H9 (cell line): Measurements from ENCODE around the gene ASPRV1. TPM values are rescaled to one million over a fixed set of nuclear protein-coding genes. Genes with fewer than 3 reads are reported as not detected.
"Not testable (repeated sequence)": the region's sequence is repeated elsewhere in the genome, so short reads cannot be mapped to it uniquely, and the experiment has no call there.

Source experiments
- DNase-seq: peaks from one replicate; pipeline ENCODE4 v3.0.0-alpha.2; 2017
- H2AFZ ChIP-seq: one replicate; pipeline ENCODE4 v1.6.1; 2013; ENCODE audit warnings: mild to moderate bottlenecking, low read length, control low read depth, moderate library complexity
- H2AK5ac ChIP-seq: 2 replicates; pipeline ENCODE4 v1.6.1; 2013; ENCODE audit warnings: low read length, control low read depth, mixed read lengths; ENCODE audit not compliant: insufficient read length
- H2BK120ac ChIP-seq: one replicate; pipeline ENCODE4 v1.6.1; 2013; ENCODE audit warnings: low read depth, mild to moderate bottlenecking, low read length, control low read depth, inconsistent platforms; ENCODE audit not compliant: poor library complexity, severe bottlenecking
- H2BK12ac ChIP-seq: 2 replicates; pipeline ENCODE4 v1.6.1; 2013; ENCODE audit warnings: low read length, control low read depth, mixed read lengths, low read depth; ENCODE audit not compliant: insufficient read length
- H2BK15ac ChIP-seq: 2 replicates; pipeline ENCODE4 v1.6.1; 2013; ENCODE audit warnings: low read depth, low read length, control low read depth
- H2BK20ac ChIP-seq: one replicate; pipeline ENCODE4 v1.6.1; 2013; ENCODE audit warnings: low read depth, mild to moderate bottlenecking, low read length, control low read depth, inconsistent platforms; ENCODE audit not compliant: poor library complexity, severe bottlenecking
- H2BK5ac ChIP-seq: 2 replicates; pipeline ENCODE4 v1.6.1; 2013; ENCODE audit warnings: low read length, control low read depth, mixed read lengths; ENCODE audit not compliant: insufficient read length
- H3K14ac ChIP-seq: 2 replicates; pipeline ENCODE4 v1.6.1; 2013; ENCODE audit warnings: low read length, control low read depth; ENCODE audit not compliant: insufficient read depth
- H3K18ac ChIP-seq: 2 replicates; pipeline ENCODE4 v1.6.1; 2013; ENCODE audit warnings: low read depth, mild to moderate bottlenecking, mixed read lengths, low read length, control low read depth; ENCODE audit not compliant: insufficient read length
- H3K23ac ChIP-seq: 2 replicates; pipeline ENCODE4 v1.6.1; 2013; ENCODE audit warnings: low read length, control low read depth, mixed read lengths, low read depth; ENCODE audit not compliant: insufficient read length
- H3K23me2 ChIP-seq: 2 replicates; pipeline ENCODE4 v1.6.1; 2013; ENCODE audit warnings: low read depth, mild to moderate bottlenecking, mixed read lengths, low read length, control low read depth; ENCODE audit not compliant: insufficient read length, poor library complexity, severe bottlenecking
- H3K27ac ChIP-seq: 2 replicates; pipeline ENCODE4 v1.5.1; 2013; ENCODE audit warnings: low read length, control low read depth, mixed read lengths, low read depth; ENCODE audit not compliant: insufficient read length
- H3K27me3 ChIP-seq: 2 replicates; pipeline ENCODE4 v1.6.1; 2013; ENCODE audit warnings: low read length, control low read depth, inconsistent platforms; ENCODE audit not compliant: insufficient read depth
- H3K4ac ChIP-seq: 2 replicates; pipeline ENCODE4 v1.6.1; 2013; ENCODE audit warnings: low read depth, mild to moderate bottlenecking, control low read depth, inconsistent platforms, low read length, moderate library complexity
- H3K4me1 ChIP-seq: 2 replicates; pipeline ENCODE4 v1.6.1; 2013; ENCODE audit warnings: low read length, control low read depth, inconsistent platforms; ENCODE audit not compliant: insufficient read depth
- H3K4me2 ChIP-seq: 2 replicates; pipeline ENCODE4 v1.6.1; 2013; ENCODE audit warnings: low read length, control low read depth, mixed read lengths; ENCODE audit not compliant: insufficient read length, insufficient read depth
- H3K56ac ChIP-seq: 2 replicates; pipeline ENCODE4 v1.6.1; 2013; ENCODE audit warnings: low read depth, mild to moderate bottlenecking, mixed read lengths, low read length, control low read depth; ENCODE audit not compliant: insufficient read length
- H3K79me1 ChIP-seq: 2 replicates; pipeline ENCODE4 v1.6.1; 2013; ENCODE audit warnings: low read depth, mild to moderate bottlenecking, moderate library complexity, low read length, control low read depth, inconsistent platforms; ENCODE audit not compliant: insufficient read depth, poor library complexity, severe bottlenecking
- H3K79me2 ChIP-seq: 2 replicates; pipeline ENCODE4 v1.6.1; 2013; ENCODE audit warnings: low read length, control low read depth, inconsistent platforms; ENCODE audit not compliant: insufficient read depth
- H3K9ac ChIP-seq: 2 replicates; pipeline ENCODE4 v1.6.1; 2013; ENCODE audit warnings: low read length, control low read depth, mixed read lengths; ENCODE audit not compliant: insufficient read length; ENCODE audit errors: extremely low read depth
- H3K9me3 ChIP-seq: one replicate; pipeline ENCODE4 v1.6.1; 2013; ENCODE audit warnings: low read depth, low read length, inconsistent platforms; ENCODE audit not compliant: control insufficient read depth
- H3T11ph ChIP-seq: one replicate; pipeline ENCODE4 v1.6.1; 2013; ENCODE audit warnings: mild to moderate bottlenecking, low read length, control low read depth, inconsistent platforms
- H4K20me1 ChIP-seq: one replicate; pipeline ENCODE4 v1.6.1; 2013; ENCODE audit not compliant: control insufficient read depth, insufficient read length, insufficient read depth
- H4K5ac ChIP-seq: 2 replicates; pipeline ENCODE4 v1.6.1; 2013; ENCODE audit warnings: low read depth, mild to moderate bottlenecking, mixed read lengths, low read length, control low read depth; ENCODE audit not compliant: insufficient read length
- H4K8ac ChIP-seq: replicated peaks from 2 replicates; pipeline ENCODE4 v1.6.1; 2013; ENCODE audit warnings: low read length, control low read depth, mixed read lengths, low read depth; ENCODE audit not compliant: insufficient read length
- H4K91ac ChIP-seq: 2 replicates; pipeline ENCODE4 v1.6.1; 2013; ENCODE audit warnings: low read depth, mild to moderate bottlenecking, moderate library complexity, mixed read lengths, low read length, control low read depth; ENCODE audit not compliant: insufficient read length
- H3K27ac Mint-ChIP-seq, 3 experiments: 2 replicates in 2 of 3; 3 replicates in 1 of 3; pipeline ENCODE4 v1.8.0; 2020 to 2021; ENCODE audit warnings: mixed read lengths in 3 of 3, mild to moderate bottlenecking in 1 of 3, moderate library complexity in 1 of 3
- H3K27me3 Mint-ChIP-seq: 2 replicates; pipeline ENCODE4 v1.8.0; 2021; ENCODE audit warnings: low read depth, mild to moderate bottlenecking, moderate library complexity, mixed read lengths
- H3K36me3 Mint-ChIP-seq, 3 experiments: 2 replicates in 2 of 3; 3 replicates in 1 of 3; pipeline ENCODE4 v1.8.0; 2020 to 2021; ENCODE audit warnings: low read depth in 3 of 3, mixed read lengths in 3 of 3; ENCODE audit not compliant: insufficient read depth in 1 of 3
- H3K4me1 Mint-ChIP-seq, 2 experiments: 2 replicates each; pipeline ENCODE4 v1.8.0; 2020; ENCODE audit warnings: mixed read lengths in 2 of 2
- H3K4me3 Mint-ChIP-seq, 2 experiments: 2 replicates in 1 of 2; 3 replicates in 1 of 2; pipeline ENCODE4 v1.8.0; 2020 to 2021; ENCODE audit warnings: mild to moderate bottlenecking in 2 of 2, mixed read lengths in 2 of 2, moderate library complexity in 1 of 2
- H3K9me3 Mint-ChIP-seq, 2 experiments: 2 replicates in 1 of 2; 3 replicates in 1 of 2; pipeline ENCODE4 v1.8.0; 2020; ENCODE audit warnings: mild to moderate bottlenecking in 2 of 2, mixed read lengths in 2 of 2, moderate library complexity in 1 of 2
- CTCF ChIP-seq: fragments of 200-600 bp; sonication (generic); conservative IDR thresholded peaks from 3 replicates; pipeline ENCODE4 v1.8.0; 2021; ENCODE audit warnings: antibody characterized with exemption, mild to moderate bottlenecking
- WGBS: extraction: QIAGEN DNeasy Blood & Tissue Kit; methylation state at CpG from one replicate; pipeline ENCODE4 v1.1.7; 2013; ENCODE audit warnings: missing lambda C conversion rate, low lambda C conversion rate, mixed read lengths; ENCODE audit not compliant: insufficient read length; ENCODE audit errors: extremely low coverage; 5-methylcytosine and 5-hydroxymethylcytosine counted together
- total RNA-seq: library from RNA; stranded (reverse); gene quantifications from 2 replicates; pipeline ENCODE4 v1.2.1, GENCODE V29; 2021

ASPRV1 gene
- total RNA-seq, 1 experiment from 2014 or later, result 0.57 TPM

GRCh38 chr2:70002241-70002899 is 40.9 kb upstream of the ASPRV1 start:
- Histone ChIP-seq H2AK5ac (no peak overlapping the region), H3T11ph (no peak overlapping the region), H2BK5ac (no peak overlapping the region), H3K56ac (no peak overlapping the region), H3K79me2 (no peaks in the 10 kb centered on the region), H2AFZ (no peak overlapping the region), H4K20me1 (no peaks in the 10 kb centered on the region), H2BK12ac (no peak overlapping the region), H3K18ac (no peak overlapping the region), H3K23me2 (no peaks in the 10 kb centered on the region), H4K8ac (no peak overlapping the region), H3K79me1 (no peaks in the 10 kb centered on the region), H3K9me3 (no peaks in the 10 kb centered on the region), H3K14ac (no peak overlapping the region), H4K91ac (no peak overlapping the region), H2BK120ac (no peak overlapping the region), H2BK20ac (no peak overlapping the region), H4K5ac (no peak overlapping the region), H3K27me3 (no peaks in the 10 kb centered on the region), H3K9ac (no peak overlapping the region), H3K4me2 (no peak overlapping the region), H3K27ac (no peak overlapping the region), H3K4me1 (peaks cover 11% of the 10 kb centered on the region; the same call in 1 of the 2 replicates), H3K23ac (no peak overlapping the region), H3K4ac (no peak overlapping the region), H2BK15ac (no peak overlapping the region)
- H3K36me3 Mint-ChIP-seq, result no peaks in the 10 kb centered on the region
- no peak for DNase-seq
- peak overlapping the region in 1 of 3 experiments; percentile 60; a peak in 1 of 7 replicates for H3K27ac Mint-ChIP-seq
- H3K4me1 Mint-ChIP-seq, result peaks cover 38 to 43% of the 10 kb centered on the region in 2 experiments
- H3K9me3 Mint-ChIP-seq, result no peaks in the 10 kb centered on the region
- no peaks in the 10 kb centered on the region for H3K27me3 Mint-ChIP-seq
- no peak overlapping the region for H3K4me3 Mint-ChIP-seq
- WGBS, result no CpG with 5 or more reads among the region's 2 CpGs
- no peak for TF ChIP-seq CTCF

- WGBS, result no CpG with 5 or more reads among the region's 6 CpGs
- peaks cover 38 to 44% of the 10 kb centered on the region in 2 experiments for H3K4me1 Mint-ChIP-seq
- H4K91ac ChIP-seq, H2BK120ac ChIP-seq, H3K18ac ChIP-seq, H3K56ac ChIP-seq, H2BK12ac ChIP-seq, H2BK15ac ChIP-seq, H3K9ac ChIP-seq, H3K27ac ChIP-seq, H3K27ac Mint-ChIP-seq, H4K20me1 ChIP-seq, H3K79me2 ChIP-seq, H3K9me3 Mint-ChIP-seq, H2AK5ac ChIP-seq, H3K27me3 ChIP-seq, H3K79me1 ChIP-seq, H3T11ph ChIP-seq, H3K23ac ChIP-seq, H3K14ac ChIP-seq, H3K4me2 ChIP-seq, H3K4me1 ChIP-seq, H3K4ac ChIP-seq, H3K23me2 ChIP-seq, H3K36me3 Mint-ChIP-seq, H2AFZ ChIP-seq, H3K4me3 Mint-ChIP-seq, H3K9me3 ChIP-seq, DNase-seq, H2BK5ac ChIP-seq, H2BK20ac ChIP-seq, H3K27me3 Mint-ChIP-seq, H4K5ac ChIP-seq, H4K8ac ChIP-seq: not testable (repeated sequence)
Observed at GRCh38 chr2:70000529-70000928, 39.1 kb upstream of the ASPRV1 start.
